H54 (cell line): ENCODE results near the gene HDAC1.

Source experiments
- DNase-seq: peaks from one replicate; pipeline ENCODE4 v3.0.0; 2011; ENCODE audit warnings: low spot score, mixed read lengths; ENCODE audit not compliant: insufficient read length
- FAIRE-seq: peaks from 3 replicates; lab custom pipeline; 2011; peaks lifted over from hg19 to GRCh38; lab: Jason Lieb, UNC
- POLR2A ChIP-seq: IDR thresholded peaks from 2 replicates; pipeline ENCODE4 v1.6.1; 2011; ENCODE audit warnings: low read depth, mild to moderate bottlenecking, low read length

Gene HDAC1

DNA sequence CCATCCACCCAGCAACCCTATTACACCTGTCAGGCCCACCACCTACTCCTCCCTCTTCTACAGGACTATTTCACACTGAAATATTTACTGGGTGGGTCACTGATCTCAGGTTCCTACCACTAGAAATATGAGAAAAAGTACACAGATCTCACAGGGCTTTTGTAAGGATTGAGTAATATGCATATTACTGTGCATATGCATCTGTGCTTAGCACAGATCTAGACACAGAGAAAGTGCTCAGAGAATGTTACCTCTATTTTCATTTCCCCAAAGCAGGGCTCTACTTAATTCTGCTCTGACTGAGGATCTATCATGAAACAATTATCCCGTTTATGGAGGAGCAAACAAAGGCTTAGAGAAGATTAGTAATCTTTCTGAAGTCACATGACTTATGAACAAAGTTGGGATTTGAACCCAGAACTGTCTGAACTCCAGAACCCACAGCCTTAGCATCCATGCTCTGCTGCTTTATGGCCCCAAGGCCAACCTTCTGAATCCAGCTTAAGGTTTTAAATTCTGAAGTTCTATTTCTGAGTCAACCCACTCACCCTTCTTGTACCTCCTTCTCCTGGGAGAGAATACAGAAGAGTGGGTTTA, 82.2 kb downstream of the HDAC1 start:
- DNase-seq, result no peak
- no peak for TF ChIP-seq POLR2A
- FAIRE-seq, result no peak

DNA sequence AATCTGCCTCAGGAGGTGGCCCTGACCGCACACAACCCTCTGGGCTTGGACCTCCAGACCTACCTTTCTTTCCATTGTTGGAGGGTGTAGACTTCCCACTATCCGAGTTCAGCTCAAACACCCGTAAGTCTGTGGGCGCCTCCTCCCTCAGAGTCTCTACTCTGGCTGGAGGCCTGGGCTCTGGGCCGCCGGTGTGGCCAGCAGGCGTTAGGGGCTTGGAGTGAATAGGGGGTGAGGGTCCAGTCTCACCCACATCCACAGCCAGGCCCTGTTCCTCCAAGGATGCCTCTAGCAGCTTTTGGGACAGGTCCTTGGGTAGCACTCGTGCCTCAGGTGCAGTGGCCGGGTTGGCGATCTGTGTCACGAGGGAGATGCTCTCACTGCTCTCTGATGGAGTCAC, 84.3 kb downstream of the HDAC1 start:
- DNase-seq (no peak), FAIRE-seq (no peak)
- no peak for TF ChIP-seq POLR2A

DNA sequence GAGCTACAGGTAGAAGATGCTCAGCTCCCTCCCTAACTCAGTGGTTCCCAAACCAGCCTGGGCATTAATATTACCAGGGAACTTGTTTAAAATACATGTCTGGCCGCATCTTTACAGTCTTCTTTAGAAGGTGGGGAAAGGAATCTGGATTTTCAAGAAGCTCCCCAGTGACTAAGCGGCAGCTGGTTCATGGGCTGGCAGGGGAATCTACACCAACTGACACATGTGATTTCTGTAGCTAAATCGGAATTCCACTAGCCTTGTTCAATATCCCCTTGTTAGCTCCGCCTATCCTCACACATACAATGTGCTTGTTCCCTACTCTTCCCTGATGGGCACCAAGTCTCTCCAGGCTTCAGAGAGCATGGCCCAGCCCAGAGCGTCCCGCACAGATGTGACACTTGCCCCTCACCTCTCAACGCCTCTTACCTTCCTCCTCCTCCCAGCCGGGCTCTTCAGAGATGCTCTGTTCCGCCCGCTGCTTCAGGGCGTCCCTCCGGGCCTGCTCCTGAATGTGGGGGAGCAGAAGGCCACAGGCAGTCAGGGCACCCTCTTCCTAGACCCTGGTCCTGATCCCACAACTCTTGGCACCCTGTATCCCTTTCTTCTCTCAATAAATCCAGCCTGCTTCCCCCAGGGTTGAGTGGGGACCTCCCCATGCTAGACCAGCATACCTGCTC, 85.8 kb downstream of the HDAC1 start:
- no peak for DNase-seq
- TF ChIP-seq POLR2A, result no peak
- no peak for FAIRE-seq

DNA sequence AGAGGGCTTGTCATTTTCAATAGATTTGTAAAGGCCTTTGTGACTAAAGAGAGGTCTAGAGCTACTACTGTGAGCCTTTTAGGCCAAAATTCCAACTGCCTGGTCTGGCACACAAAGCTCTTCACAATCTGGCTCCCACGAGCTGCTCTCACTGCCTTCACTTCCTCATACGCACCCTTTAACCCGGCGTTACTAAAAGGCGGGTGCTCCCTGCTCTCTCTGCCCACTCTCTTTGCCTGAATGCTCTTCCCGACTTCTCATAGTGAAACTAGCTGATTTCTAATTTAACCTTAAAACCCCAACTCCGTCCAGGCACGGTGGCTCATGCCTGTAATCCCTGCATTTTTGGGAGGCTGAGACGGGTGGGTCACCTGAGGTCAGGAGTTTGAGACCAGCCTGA, 88.2 kb downstream of the HDAC1 start:
- TF ChIP-seq POLR2A, result no peak
- FAIRE-seq (no peak), DNase-seq (no peak)
